Measurements from ENCODE around the gene FAM13B.

The FAM13B gene

DNA sequence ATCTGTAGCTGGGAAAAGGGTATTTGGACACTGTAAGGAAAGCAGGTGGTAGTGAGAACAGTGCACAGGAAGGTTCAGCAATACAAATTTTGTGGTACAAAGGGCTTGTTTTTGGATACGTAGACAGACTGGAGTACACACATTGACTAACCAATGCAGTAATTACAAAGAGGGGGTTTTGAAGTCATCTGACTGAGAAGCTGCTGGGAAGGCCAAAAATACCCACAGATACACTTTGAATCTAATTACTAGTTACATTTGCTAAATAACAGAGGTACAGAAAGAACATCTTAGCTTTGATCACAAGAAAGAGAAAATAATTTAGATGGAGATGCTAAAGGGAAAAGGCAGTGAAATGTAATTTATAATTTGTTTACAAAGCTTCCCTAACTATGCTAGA lies 97.7 kb downstream of the FAM13B start:
- H3K79me2 ChIP-seq (ENCODE audit: control insufficient read depth, insufficient read depth, low read length, unreplicated experiment), result no peaks in the 10 kb centered on the region
- peaks cover 12% of the 10 kb centered on the region for H3K36me3 ChIP-seq (ENCODE audit: insufficient read depth, low read length)
- H3K4me1 ChIP-seq (ENCODE audit: control insufficient read depth, insufficient read depth, low read length, unreplicated experiment), result peaks cover 5% of the 10 kb centered on the region
- H3K4me3 ChIP-seq (ENCODE audit: low read depth, low read length), result no peak overlapping the region
- H3K27ac ChIP-seq (ENCODE audit: low read depth, low read length), result no peak overlapping the region
- H3K27me3 ChIP-seq (ENCODE audit: insufficient read depth, low read length), result no peaks in the 10 kb centered on the region
- no peak overlapping the region for H2AFZ ChIP-seq (ENCODE audit: low read length, unreplicated experiment)

DNA sequence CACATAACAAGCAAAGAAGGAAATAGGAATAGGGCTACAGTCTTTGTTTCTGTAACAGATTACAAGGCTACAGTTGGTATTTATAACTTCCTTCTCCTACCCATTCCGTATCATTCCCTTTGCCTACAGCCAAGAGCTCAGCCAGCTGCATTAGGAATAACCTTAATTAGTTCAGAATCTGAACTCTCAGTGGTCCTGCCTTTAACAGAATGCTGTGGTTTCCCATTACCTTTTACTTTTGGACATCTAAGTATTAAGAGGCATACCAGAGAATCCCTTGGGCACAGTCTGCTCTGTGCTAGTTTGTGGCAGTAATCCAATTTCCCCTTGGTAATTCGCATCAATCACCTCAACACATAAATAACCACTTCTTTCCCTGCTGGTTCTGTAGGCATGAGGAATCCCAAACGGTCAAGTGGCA lies 99.4 kb downstream of the FAM13B start:
- Histone ChIP-seq H3K27ac (ENCODE audit: low read depth, low read length) (no peak overlapping the region), H3K79me2 (ENCODE audit: control insufficient read depth, insufficient read depth, low read length, unreplicated experiment) (no peaks in the 10 kb centered on the region), H3K36me3 (ENCODE audit: insufficient read depth, low read length) (no peaks in the 10 kb centered on the region), H2AFZ (ENCODE audit: low read length, unreplicated experiment) (no peak overlapping the region), H3K4me1 (ENCODE audit: control insufficient read depth, insufficient read depth, low read length, unreplicated experiment) (peaks cover 5% of the 10 kb centered on the region), H3K4me3 (ENCODE audit: low read depth, low read length) (no peak overlapping the region), H3K27me3 (ENCODE audit: insufficient read depth, low read length) (no peaks in the 10 kb centered on the region)

DNA sequence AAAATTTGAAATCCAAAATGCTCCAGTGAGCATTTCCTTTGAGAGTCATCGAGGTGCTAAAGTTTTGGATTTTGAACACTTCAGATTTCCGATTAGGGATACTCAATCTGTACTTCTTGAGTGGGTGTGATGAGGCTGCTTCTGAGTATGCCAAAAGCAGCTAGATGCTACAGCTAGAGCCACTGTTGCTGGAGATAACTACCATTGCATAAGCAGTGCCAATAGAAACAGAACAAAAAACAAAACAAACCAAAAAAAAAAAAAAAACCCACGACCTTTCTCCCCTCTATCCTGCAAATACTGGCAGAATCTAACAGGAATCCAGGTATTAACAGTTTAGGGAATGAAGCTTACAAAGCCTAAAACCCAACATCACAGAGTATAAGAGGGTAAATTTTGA lies 100.1 kb downstream of the FAM13B start:
- H3K4me3 ChIP-seq (ENCODE audit: low read depth, low read length), result no peak overlapping the region

GRCh38 chr5:137923856-137924255 lies 109.0 kb downstream of the FAM13B start:
- Histone ChIP-seq H3K36me3 (ENCODE audit: insufficient read depth, low read length) (no peaks in the 10 kb centered on the region), H3K4me1 (ENCODE audit: control insufficient read depth, insufficient read depth, low read length, unreplicated experiment) (no peaks in the 10 kb centered on the region), H3K27ac (ENCODE audit: low read depth, low read length) (no peak overlapping the region), H3K4me3 (ENCODE audit: low read depth, low read length) (no peak overlapping the region), H2AFZ (ENCODE audit: low read length, unreplicated experiment) (no peak overlapping the region), H3K27me3 (ENCODE audit: insufficient read depth, low read length) (no peaks in the 10 kb centered on the region), H3K79me2 (ENCODE audit: control insufficient read depth, insufficient read depth, low read length, unreplicated experiment) (no peaks in the 10 kb centered on the region)

More for the DNA sequence above, 100.1 kb downstream of the FAM13B start:
- no peak overlapping the region for H2AFZ ChIP-seq (ENCODE audit: low read length, unreplicated experiment)
- no peaks in the 10 kb centered on the region for H3K27me3 ChIP-seq (ENCODE audit: insufficient read depth, low read length)
- no peaks in the 10 kb centered on the region for H3K36me3 ChIP-seq (ENCODE audit: insufficient read depth, low read length)
- no peaks in the 10 kb centered on the region for H3K79me2 ChIP-seq (ENCODE audit: control insufficient read depth, insufficient read depth, low read length, unreplicated experiment)
- no peak overlapping the region for H3K27ac ChIP-seq (ENCODE audit: low read depth, low read length)
- H3K4me1 ChIP-seq (ENCODE audit: control insufficient read depth, insufficient read depth, low read length, unreplicated experiment), result peaks cover 5% of the 10 kb centered on the region

- no peak overlapping the region for H3K4me3 ChIP-seq (ENCODE audit: low read depth, low read length)
- no peak overlapping the region for H3K27ac ChIP-seq (ENCODE audit: low read depth, low read length)
- no peaks in the 10 kb centered on the region for H3K79me2 ChIP-seq (ENCODE audit: control insufficient read depth, insufficient read depth, low read length, unreplicated experiment)
- no peaks in the 10 kb centered on the region for H3K4me1 ChIP-seq (ENCODE audit: control insufficient read depth, insufficient read depth, low read length, unreplicated experiment)
- H3K27me3 ChIP-seq (ENCODE audit: insufficient read depth, low read length), result no peaks in the 10 kb centered on the region
- no peaks in the 10 kb centered on the region for H3K36me3 ChIP-seq (ENCODE audit: insufficient read depth, low read length)
- H2AFZ ChIP-seq (ENCODE audit: low read length, unreplicated experiment), result no peak overlapping the region
These were observed 110.9 kb downstream of the FAM13B start for GRCh38 chr5:137921931-137922330.

DNA sequence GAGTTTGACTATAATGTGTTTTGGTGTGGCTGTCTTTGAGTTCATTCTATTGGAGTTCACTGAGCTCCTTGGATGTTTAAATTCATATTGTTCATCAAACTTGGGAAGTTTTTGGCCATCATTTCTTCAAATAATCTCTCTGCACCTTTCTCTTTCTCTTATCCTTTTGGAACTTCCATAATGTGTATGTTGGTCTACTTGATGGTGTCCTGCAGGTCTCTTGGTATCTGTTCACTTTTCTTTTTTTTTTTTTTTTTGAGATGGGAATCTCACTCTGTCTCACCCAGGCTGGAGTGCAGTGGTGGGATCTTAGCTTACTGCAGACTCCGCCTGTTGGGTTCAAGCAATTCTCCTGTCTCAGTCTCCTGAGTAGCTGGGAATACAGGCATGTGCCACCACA lies 116.0 kb downstream of the FAM13B start:
- no peaks in the 10 kb centered on the region for H3K36me3 ChIP-seq (ENCODE audit: insufficient read depth, low read length)
- H2AFZ ChIP-seq (ENCODE audit: low read length, unreplicated experiment), result no peak overlapping the region
- no peaks in the 10 kb centered on the region for H3K4me1 ChIP-seq (ENCODE audit: control insufficient read depth, insufficient read depth, low read length, unreplicated experiment)
- no peak overlapping the region for H3K4me3 ChIP-seq (ENCODE audit: low read depth, low read length)
- no peaks in the 10 kb centered on the region for H3K79me2 ChIP-seq (ENCODE audit: control insufficient read depth, insufficient read depth, low read length, unreplicated experiment)
- no peaks in the 10 kb centered on the region for H3K27me3 ChIP-seq (ENCODE audit: insufficient read depth, low read length)
- no peak overlapping the region for H3K27ac ChIP-seq (ENCODE audit: low read depth, low read length)

DNA sequence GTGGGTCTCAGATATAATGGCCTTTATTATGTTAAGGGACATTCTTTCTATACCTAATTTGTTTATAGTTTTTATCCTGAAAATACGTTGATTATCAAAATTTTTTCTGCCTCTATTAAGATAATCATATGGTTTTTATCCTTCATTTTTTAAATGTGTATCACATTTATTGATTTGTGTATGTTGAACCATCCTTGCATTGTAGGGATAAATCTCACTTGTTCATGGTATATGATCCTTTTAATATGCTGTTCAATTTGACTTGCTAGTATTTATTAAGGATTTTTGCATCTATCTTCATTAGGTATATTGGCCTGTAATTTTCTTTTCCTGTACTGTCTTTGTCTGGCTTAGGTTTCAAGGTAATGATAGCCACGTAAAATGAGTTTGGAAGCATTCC lies 118.1 kb downstream of the FAM13B start:
- Histone ChIP-seq H3K4me1 (ENCODE audit: control insufficient read depth, insufficient read depth, low read length, unreplicated experiment) (no peaks in the 10 kb centered on the region), H3K79me2 (ENCODE audit: control insufficient read depth, insufficient read depth, low read length, unreplicated experiment) (no peaks in the 10 kb centered on the region), H3K36me3 (ENCODE audit: insufficient read depth, low read length) (no peaks in the 10 kb centered on the region), H3K27me3 (ENCODE audit: insufficient read depth, low read length) (no peaks in the 10 kb centered on the region), H3K27ac (ENCODE audit: low read depth, low read length) (no peak overlapping the region), H3K4me3 (ENCODE audit: low read depth, low read length) (no peak overlapping the region), H2AFZ (ENCODE audit: low read length, unreplicated experiment) (no peak overlapping the region)

DNA sequence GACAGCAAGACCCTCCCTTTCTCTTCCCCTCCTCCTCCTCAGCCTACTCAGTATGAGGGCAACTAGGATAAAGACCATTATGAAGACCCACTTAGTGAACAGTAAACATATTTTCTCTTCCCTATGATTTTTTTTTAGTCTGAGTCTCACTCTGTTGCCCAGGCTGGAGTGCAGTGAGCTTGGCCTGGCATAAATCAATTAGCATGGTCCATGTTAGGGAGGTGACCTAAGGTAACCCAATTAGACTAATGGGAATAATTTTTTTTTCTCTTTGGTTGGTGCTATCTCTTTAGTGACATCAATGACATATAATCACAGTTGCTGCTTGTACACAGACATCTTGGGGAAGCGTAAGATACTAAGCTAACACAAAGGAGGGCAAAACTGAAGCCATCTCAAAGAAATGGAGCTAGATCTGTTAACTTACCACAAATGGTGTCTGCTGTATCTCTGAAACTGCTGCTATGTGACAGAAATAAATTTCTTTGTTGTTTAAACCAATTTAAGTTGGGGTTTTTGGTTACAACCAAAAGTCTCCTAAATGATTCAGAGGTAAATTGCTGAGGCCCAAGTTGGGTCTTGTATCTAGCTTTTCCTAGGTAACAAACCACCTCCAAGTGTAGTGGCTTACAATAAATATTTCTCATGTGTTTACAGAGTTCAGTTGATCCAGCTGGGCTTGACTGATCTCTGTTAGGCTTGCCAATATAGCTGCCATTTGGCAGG lies 130.3 kb downstream of the FAM13B start:
- Histone ChIP-seq H3K27ac (ENCODE audit: low read depth, low read length) (no peak overlapping the region), H3K4me1 (ENCODE audit: control insufficient read depth, insufficient read depth, low read length, unreplicated experiment) (no peaks in the 10 kb centered on the region), H3K4me3 (ENCODE audit: low read depth, low read length) (no peak overlapping the region), H3K36me3 (ENCODE audit: insufficient read depth, low read length) (no peaks in the 10 kb centered on the region), H3K27me3 (ENCODE audit: insufficient read depth, low read length) (no peaks in the 10 kb centered on the region), H2AFZ (ENCODE audit: low read length, unreplicated experiment) (no peak overlapping the region), H3K79me2 (ENCODE audit: control insufficient read depth, insufficient read depth, low read length, unreplicated experiment) (no peaks in the 10 kb centered on the region)

- H3K27me3 ChIP-seq (ENCODE audit: insufficient read depth, low read length), result no peaks in the 10 kb centered on the region
- no peak overlapping the region for H3K27ac ChIP-seq (ENCODE audit: low read depth, low read length)
- no peak overlapping the region for H3K4me3 ChIP-seq (ENCODE audit: low read depth, low read length)
- H2AFZ ChIP-seq (ENCODE audit: low read length, unreplicated experiment), result no peak overlapping the region
- H3K36me3 ChIP-seq (ENCODE audit: insufficient read depth, low read length), result no peaks in the 10 kb centered on the region
- H3K79me2 ChIP-seq (ENCODE audit: control insufficient read depth, insufficient read depth, low read length, unreplicated experiment), result no peaks in the 10 kb centered on the region
- H3K4me1 ChIP-seq (ENCODE audit: control insufficient read depth, insufficient read depth, low read length, unreplicated experiment), result no peaks in the 10 kb centered on the region
These were observed 131.7 kb downstream of the FAM13B start for GRCh38 chr5:137901011-137901817.

GRCh38 chr5:137899493-137899892 lies 133.4 kb downstream of the FAM13B start:
- Histone ChIP-seq H3K4me3 (ENCODE audit: low read depth, low read length) (no peak overlapping the region), H3K27ac (ENCODE audit: low read depth, low read length) (no peak overlapping the region), H3K4me1 (ENCODE audit: control insufficient read depth, insufficient read depth, low read length, unreplicated experiment) (peaks cover 3% of the 10 kb centered on the region), H3K36me3 (ENCODE audit: insufficient read depth, low read length) (no peaks in the 10 kb centered on the region), H3K79me2 (ENCODE audit: control insufficient read depth, insufficient read depth, low read length, unreplicated experiment) (no peaks in the 10 kb centered on the region), H3K27me3 (ENCODE audit: insufficient read depth, low read length) (no peaks in the 10 kb centered on the region), H2AFZ (ENCODE audit: low read length, unreplicated experiment) (no peak overlapping the region)

DNA sequence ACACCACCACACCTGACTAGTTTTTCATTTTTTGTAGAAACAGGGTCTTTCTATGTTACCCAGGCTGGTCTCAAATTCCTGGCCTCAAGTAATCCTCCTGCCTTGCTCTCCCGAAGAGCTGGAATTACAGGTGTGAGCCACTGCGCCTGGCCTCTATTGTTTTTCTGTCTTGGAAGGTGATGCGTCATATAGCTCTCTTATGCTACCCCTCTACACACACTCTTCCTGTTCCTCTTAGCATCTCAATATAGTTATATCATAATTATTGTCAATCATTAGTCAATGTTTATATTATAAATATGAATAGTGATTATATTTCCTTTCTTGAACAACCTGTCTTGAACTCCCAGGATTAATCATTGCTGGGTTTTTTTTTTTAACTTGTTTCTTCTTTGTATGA lies 136.3 kb downstream of the FAM13B start:
- H3K27ac ChIP-seq (ENCODE audit: low read depth, low read length), result no peak overlapping the region
- no peaks in the 10 kb centered on the region for H3K27me3 ChIP-seq (ENCODE audit: insufficient read depth, low read length)
- peaks cover 7% of the 10 kb centered on the region for H3K4me1 ChIP-seq (ENCODE audit: control insufficient read depth, insufficient read depth, low read length, unreplicated experiment)
- no peak overlapping the region for H2AFZ ChIP-seq (ENCODE audit: low read length, unreplicated experiment)
- no peaks in the 10 kb centered on the region for H3K79me2 ChIP-seq (ENCODE audit: control insufficient read depth, insufficient read depth, low read length, unreplicated experiment)
- H3K36me3 ChIP-seq (ENCODE audit: insufficient read depth, low read length), result no peaks in the 10 kb centered on the region
- no peak overlapping the region for H3K4me3 ChIP-seq (ENCODE audit: low read depth, low read length)

Data from ACC112 (cell line).